Stimulated activated CD8-positive, alpha-beta memory T cell treated with anti-CD3 and anti-CD28 coated beads, Interleukin-12 subunit alpha, Interleukin-12 subunit beta, amount 100 ng/mL, for 24 hours (primary cell): ENCODE results near the gene RASSF5.

Source experiments
- DNase-seq: peaks from one replicate; pipeline ENCODE4 v3.0.0-alpha.2; 2020; ENCODE audit errors: extremely low read depth

RASSF5 gene

GRCh38 chr1:206634365-206635079, 127.2 kb downstream of the RASSF5 start:
- DNase-seq = peak; percentile 43

GRCh38 chr1:206635080-206635977, 128.0 kb downstream of the RASSF5 start, which contains the start of gene DYRK3:
DYRK3 (plus strand) TSS chr1:206635536; CDS start chr1:206635704, 168 bp downstream.
- peak; percentile 77 for DNase-seq

- DNase-seq = no peak
Observed at GRCh38 chr1:206635978-206636345, 128.6 kb downstream of the RASSF5 start.

- DNase-seq = no peak
Observed at GRCh38 chr1:206636671-206637070, 129.3 kb downstream of the RASSF5 start.

GRCh38 chr1:206637605-206638004, 130.3 kb downstream of the RASSF5 start:
- no peak for DNase-seq
